RPMI7951 (cell line): ENCODE data around the gene XCL2. TPM values are rescaled to one million over a fixed set of nuclear protein-coding genes. Genes with fewer than 3 reads are reported as not detected.
"Not testable (repeated sequence)": the region's sequence is repeated elsewhere in the genome, so short reads cannot be mapped to it uniquely, and the experiment has no call there.

Source experiments
- DNase-seq: peaks from one replicate; pipeline ENCODE4 v3.0.0-alpha.2; 2012; ENCODE audit warnings: low read depth
- total RNA-seq: library from RNA; depleted of rRNA; stranded (reverse); fragments of >200 nt; shearing (Covaris generic); gene quantifications from 2 replicates; pipeline ENCODE4 v1.2.3, GENCODE V29; 2014

Gene XCL2
- total RNA-seq, 1 experiment from 2014 or later: not detected

DNA sequence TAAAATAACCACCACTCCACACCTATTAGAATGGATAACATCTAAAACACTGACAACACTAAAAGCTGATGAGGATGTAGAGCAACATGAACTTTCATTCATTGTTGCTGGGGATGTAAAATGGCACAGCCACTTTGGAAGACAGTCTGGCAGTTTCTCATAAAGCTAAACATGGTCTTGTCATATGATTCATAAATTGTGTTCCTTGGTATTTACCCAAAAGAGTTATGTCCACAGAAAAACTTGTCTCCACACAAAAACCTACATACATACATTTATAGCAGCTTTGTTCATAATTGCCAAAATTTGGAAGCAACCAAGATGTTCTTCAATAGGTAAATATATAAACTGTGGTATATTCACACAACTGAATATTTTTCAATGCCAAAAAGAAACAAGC is 16.6 kb upstream of the XCL2 start:
- no peak for DNase-seq

DNA sequence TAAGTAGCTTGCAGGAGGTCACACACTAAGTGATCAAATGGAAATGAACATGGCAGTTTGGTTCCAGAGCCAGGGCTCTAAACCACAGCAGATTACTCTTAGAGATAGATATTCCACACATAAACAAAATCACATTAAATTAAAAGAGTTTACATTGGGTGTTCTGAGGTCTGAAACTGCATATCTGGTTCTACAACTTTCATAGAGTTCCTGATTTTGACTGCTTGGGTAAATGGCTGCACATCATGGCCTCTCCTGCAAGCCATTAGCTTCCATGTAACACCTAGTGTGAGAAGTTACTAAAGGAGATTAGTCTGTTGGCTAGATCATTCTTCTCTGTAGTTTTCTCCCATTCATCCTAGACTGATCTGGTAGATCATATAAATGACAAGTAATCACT is 12.8 kb upstream of the XCL2 start:
- DNase-seq: no peak

DNA sequence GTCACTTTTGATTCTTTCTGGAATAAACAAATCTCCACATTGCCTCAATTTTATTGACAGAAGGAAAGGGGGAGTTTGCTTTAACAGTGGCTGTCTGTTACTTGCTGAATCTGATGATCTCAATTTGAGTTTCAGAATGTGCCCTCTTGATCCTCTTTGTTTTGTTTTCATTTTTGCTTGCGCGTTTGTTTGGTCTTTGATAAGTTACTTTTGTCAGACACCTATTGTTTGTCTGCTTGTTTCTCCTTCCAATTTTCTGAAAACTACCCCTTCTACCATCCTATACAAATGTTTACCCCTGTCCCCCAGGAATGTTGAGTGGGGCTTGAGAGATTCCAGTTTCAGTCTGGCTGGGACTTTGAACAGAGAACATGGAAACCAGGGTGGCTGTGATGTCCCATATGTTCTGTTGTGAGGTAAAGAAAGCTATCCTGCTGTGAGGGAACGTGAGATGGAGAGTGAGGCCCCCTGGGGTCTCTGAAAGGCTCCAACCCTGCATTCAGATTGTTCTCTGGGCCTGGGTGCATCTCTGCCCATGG is 11.8 kb upstream of the XCL2 start:
- no peak for DNase-seq

DNA sequence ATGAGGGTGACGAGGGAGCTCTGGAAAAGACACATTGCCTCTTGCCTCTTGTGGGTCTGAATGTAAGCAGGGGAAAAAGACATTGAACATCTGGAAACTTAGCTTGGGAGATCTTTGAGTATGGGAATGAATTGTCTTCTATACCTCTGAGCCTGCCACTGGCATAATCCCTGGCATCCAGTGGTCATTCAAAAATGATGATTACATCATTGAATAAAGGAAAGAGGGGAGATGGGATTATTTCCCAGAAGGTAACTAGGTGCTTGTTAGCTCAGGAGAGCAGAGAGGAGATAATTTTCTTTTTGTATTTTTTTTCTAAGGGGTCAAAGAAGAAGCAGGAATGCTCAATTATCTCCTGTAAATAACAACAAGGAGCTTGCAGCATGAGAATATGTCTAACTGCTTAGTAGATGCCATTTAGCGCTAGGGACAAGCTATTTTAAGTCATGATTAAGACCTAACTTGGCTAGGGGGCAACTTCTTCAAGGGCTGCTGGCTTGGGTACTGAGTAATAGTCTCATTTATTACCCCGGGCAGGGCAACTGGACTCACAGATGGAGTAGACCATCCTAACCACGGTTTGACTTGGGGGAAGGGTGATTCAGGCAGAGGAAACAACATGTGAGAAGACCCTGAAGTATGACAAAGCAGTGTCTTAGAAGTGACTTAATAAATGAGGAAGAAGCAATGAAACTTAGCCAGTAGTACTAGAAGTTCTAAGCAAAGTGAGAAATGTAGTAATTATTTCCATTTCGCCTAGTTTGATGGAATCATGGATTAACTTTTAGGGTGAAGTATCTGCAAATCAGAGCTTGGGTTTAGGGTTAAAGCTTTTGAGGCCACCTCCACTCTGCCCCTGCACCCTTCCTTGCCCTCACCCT is 11.0 kb upstream of the XCL2 start:
- DNase-seq: no peak

DNA sequence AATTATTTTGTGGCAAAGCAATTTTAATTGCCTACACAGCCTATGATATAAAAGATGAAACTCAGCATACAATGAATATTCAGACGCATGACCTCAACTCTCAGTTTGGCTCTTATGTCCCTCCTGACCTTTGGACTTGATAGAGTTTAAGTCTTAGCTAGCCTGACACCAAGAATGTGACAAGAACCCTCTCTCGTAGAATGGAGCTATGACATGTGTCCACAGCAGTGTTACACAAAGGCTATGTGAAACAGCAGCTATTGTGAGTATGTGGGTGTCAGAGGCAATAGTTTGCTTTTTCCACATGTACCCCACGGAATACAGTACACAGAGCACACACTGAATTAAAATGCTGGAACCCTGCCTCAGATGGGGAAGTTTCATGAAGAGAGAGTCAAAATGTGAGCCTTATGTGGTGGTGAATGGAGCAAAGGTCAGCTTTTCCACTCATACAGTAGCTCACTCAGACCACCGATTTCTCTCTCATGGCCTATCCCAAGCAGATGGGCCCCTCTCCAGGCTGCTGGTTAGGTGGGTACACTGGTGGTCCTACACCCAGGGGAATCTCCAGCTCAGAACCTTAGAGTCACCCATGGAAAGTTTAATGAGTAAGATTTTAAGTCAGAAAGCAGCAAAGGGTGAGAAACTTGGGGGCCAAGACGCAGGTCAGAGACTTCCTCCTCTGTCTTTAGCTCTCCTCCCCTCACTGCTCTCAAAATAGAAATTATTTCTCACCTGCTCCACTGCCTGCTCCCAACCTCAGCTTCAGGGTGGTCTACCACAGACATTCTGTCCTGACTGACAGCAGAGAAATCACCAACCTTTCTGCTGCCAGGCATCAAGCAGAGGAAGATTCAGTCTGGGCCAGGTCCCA is 10.1 kb upstream of the XCL2 start:
- DNase-seq: no peak

DNA sequence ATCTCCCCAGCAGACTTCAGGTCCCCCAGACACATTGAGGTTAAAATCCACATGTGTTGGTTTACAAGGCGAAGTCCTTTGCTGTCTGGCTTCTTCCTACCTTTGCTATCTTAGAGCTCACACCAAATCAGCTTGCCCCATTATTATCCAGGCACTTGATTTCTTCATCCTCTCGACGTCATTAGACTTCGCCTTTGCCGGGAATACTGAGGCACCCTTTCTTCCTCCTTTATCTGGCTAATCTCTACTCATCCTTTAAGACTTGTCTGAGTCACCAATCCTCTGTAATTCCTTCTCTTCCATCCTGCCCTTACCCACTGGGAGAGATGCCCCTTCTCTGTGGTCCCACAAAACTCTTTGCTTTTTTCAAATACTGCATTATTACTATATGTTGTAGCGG is 9.2 kb upstream of the XCL2 start:
- DNase-seq: no peak

DNA sequence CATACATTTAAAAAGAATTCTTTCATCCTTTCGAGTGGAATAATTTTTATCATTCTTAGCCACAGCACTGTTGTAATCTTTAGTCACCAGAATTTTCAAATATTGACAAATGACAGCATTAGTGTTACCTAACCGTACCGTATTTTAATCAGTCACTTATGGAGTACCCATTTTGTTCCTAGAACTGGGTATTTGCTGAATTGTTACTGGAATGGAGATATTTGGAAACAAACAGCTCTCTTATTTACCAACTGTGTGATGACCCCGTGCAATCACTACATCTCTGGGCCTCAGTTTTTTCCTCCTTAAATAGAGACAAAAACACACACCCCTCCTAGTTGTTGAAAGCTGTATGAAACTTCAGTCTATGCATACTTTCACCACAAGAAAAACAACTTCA is 7.9 kb upstream of the XCL2 start:
- no peak for DNase-seq

DNA sequence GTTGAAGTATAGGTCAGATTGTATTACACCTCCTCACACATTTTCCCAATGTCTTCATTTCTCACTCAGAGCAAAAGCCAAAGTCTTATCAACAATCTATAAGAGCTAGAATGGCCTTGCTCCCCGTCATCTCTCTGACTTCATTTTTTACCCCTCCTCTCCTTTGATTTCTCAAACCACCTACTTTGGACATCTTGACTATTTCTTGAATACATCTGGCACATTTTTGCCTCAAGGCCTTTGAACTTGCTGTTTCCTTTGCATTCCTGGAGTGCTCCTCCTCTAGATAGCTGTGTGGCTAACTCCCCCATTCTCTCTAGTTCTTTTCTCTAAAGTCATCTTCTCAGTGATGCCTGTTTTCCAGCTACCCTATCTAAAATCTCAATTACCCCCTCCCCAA is 7.2 kb upstream of the XCL2 start:
- DNase-seq: peak; percentile 66

DNA sequence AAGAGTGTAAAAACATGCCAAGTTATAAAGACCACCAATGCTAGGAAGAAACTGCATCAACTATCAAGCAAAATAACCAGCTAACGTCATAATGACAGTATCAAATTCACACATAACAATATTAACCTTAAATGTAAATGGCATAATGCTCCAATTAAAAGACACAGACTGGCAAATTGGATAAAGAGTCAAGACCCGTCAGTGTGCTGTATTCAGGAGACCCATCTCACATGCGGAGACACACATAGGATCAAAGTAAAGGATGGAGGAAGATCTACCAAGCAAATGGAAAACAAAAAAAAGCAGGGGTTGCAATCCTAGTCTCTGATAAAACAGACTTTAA is 2.7 kb upstream of the XCL2 start:
- not testable (repeated sequence) for DNase-seq

DNA sequence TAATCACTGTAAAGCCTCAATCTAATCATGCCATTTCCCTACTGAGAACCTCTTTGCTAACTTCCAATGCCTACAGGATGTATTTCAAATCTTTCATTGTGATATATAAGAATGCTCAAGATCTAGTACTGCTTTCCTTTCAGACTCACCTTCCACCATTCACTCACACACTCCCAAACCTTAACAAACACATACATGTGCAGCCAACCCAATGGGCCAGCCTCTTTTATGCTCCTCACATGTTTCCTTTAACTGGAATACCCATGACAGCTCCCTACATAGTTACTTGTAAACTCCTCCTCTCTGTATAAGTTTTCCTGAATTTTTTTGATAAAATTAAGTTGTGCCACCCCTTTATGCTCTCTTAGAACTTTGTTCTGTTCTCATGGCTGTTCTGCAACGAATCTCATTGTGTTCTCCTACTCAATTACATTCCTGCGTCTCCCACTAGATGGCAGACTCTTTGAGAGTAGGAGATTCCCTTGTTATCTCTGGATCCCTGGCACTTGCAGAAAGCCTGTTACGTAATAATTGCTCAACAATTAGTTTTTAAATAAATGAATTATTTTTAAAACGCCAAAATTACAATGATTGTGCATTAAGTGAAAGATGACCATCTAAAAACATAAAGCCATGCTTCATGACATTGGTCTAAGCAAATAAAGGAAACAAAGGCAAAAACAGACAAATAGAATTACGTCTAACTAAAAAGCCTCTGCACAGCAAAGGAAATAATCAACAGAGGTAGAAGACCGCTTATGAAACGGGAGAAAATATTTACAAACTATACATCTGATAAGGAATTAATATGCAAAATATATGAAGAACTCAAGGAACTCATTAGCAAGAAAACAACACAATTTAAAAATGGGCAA is 2.1 kb upstream of the XCL2 start:
- DNase-seq: peak; percentile 49

DNA sequence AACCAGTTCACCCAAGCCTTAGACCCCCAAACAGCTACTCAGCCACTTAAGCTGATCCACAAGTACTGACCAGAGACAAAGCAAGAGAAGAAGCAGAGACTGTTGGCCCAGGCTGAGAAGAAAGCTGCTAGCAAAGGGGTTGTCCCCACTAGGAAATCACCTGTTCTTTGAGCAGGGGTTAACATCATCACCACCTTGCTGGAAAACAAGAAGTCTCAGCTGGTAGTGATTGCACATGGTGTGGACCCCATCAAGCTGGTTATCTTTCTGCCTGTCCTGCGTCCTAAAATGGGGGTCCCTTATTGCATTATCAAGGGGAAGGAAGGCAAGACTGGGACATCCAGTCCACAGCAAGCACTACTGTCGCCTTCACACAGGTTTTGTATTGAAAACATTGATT is 819 bp downstream of the XCL2 start:
- DNase-seq: not testable (repeated sequence)

DNA sequence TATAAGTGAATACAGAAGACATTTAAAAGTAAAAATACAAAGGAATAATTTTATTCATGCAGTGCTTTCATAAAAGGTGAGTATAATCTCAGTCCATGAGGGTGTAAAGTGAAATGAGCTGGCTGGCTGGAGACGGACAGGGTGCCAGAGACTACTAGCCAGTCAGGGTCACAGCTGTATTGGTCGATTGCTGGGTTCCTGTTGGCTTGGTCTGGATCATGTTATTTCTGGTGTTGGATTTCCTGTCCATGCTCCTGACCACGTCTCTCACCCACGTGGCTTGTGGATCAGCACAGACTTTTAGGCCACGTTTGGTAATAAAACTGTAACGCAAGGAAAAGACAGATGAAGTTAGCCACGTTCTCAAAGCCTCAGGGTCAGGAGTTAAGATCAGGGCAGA is 3.0 kb downstream of the XCL2 start:
- DNase-seq: not testable (repeated sequence)

DNA sequence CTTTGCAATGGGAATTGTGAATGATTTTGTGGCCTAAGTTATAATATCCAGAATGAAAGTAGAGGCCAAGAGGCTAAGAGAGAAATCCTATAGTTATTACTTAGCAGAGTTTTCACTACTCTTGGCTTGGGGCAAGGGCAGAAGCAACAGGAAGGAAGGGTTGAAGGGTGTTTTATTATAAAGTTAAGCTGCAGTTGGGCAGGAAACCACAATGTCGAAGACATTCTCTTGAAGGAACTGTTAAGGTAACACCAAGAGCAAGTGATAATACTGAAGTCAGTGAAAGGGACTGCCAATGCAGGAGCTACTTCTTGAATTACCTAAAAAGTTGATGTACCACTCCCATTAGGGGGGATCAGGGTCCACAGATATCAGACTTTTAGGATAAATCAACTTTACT is 8.3 kb downstream of the XCL2 start:
- no peak for DNase-seq

DNA sequence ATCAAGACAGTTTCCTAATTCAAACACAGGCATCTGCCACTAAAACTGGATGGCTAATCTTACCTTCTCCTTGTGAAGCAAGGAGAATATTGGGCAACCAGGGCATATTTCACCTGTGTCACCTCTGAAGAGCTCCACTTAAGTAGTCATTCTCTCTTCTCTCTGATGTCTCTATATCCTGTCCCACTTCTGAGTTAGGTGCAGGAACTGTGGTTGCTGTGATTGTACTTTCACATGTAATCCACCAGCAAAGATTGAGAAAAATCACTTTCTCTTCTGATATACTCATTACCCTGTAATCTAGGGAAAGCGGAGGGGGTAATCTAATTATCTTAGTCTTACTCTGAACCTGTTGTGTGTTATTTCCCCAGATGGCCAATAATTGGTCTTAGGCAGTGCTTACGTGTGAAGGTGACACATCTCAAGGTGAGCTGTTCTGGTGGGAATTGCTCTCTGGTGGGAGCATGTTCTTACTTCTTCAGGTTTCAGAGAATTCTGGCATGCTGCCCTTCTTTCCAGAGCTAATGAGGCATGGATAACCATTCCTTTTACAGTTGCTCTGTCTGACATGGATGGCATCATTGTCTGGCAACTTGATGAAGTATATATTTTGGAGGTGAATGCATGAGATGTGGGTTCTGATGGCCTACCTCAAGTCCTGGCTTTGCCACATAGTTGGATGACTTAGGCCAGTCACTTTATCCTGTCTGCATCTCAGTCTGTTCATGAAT is 12.0 kb downstream of the XCL2 start:
- DNase-seq: no peak

DNA sequence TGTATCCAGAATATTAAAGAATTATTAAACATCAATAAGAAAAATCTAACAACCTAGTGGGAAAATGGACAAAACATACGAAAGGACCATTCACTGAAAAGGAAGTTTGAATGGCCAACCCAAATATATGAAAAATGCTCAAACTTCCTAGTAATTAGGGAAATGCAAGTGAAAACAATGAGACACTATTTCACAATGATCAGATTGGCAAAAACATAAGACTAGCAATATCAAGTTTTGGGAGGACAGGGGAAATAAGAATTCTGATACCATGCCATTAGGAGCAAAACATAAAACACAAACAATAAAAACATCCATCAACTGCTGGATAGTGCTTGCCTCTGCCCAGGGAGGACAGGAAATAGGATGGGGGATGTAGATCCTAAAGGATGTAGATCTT is 14.3 kb downstream of the XCL2 start:
- DNase-seq: no peak

DNA sequence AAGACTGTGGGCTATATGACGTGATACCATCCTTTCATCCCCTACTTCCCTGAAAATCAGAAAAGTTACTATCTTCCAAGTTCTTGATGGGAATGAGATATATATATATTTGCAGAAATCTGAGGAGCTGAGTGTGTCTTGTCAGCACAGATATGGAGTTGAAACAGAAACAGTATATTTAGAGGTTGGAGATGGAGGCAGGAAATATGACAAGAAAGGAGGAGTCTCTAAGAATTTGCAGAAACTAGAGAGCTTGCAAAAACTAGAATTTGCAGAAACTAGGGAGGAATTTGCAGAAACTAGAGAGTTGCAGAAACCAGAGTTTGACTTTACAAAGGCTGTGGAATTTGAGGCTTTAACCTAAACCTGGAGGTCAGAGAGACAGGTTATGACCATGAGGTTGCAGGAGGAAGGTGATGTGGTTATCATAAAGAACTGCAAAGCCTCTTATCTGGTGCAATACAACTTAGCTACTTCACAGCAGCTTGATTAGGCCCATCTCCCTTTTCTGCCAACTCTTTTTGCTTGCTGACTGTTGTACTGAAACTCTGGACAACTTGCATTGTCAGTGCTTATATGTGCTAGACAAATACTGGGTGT is 22.3 kb downstream of the XCL2 start:
- no peak for DNase-seq

DNA sequence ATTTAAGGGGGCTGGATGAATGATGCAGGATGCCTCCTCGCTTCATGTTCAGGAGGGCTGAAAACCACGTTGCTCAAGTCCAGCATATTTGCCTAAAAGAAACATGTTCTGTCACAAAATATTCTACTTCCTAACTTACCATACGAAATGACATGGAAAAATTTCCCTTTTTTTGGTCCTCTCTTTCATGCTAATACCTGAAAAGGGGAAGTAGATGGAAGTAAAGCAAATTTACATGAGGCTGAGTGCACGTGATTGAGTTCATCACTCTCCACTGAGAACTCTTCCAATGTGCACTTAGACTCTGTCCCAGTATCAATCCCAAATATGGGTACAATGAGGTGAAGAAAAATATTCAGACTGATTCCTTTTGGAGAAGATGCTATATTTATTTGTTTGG is 23.0 kb downstream of the XCL2 start:
- DNase-seq: no peak

DNA sequence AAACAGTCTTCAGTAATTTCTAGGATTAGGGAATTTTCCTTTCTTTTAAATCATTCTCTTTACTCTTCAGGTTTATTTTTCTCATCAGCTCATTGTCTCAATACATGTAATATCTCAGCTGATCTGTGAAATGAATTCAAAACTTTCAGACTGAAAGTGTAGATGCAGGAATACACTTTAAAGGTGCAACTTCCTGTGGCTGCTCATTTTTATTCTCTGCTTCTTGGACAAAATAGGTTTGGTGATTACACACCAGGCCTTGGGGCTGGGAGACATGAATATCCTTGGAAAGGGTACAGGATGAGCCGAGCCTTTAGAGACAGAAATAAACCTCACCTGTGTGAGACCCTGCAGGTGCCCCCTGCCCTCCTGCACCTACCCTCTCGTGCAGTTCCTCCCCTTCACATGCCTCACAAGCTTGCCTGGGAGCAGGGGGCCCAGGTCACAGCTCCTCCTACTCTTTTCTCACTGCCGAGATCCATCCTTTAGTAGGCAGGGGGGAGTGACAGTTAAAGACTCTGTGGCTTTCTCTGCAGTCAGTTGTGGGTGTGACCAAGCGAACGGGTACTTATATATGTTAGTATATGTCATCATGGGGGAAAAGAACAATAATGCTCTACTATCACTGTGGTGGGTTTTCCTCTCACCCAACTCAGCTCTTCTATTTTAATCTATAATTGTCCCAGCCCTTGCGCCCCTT is 23.6 kb downstream of the XCL2 start:
- DNase-seq: no peak

DNA sequence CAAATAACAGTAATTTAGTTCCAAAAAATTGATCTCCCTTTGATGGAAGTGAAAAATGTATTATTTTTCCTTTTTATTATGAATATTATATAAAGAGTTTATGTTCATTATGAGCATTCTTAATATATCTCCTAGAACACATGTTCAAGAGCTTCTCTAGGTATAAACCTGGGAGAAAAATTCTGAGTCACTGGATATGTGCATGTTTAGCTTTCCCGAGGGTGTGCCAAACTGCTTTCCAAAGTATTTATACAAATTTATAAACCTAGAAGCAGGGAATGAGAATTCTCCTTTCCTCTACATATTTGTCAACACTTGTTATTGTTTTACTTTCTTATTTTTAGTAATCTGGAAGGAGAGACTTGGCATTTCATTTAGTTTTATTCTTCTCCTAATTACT is 25.0 kb downstream of the XCL2 start:
- DNase-seq: no peak

DNA sequence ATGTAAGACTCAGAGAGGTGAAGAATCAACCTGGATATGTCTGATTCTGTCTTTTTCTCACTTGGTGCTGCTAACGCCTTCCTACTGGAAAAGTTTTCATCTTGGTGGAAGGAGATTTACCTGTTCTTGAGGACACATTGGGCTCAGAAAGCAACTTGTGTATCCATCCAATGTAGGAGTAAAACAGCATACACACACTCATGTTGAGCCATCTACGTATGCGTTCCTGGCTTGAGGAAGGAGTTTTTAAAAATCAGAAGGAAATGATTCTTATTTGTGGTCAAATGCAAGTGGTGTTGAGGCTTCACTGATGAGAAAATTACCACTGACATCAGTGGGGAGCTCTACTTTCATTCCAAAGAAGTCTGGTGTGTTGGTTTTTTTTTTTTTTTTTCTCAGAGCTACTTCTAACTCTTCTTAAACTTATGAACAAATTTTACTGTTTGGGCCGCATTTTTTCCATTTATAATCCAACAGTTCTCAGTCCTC is 25.6 kb downstream of the XCL2 start:
- DNase-seq: no peak
